ENCODE measurements around the gene FLNB. TPM values are rescaled to one million over a fixed set of nuclear protein-coding genes. Genes with fewer than 3 reads are reported as not detected.

The FLNB gene
- total and polyA plus RNA-seq, 2 of the 8 experiments (the other 6 are each of a cell fraction or from before 2014, with no cell fraction given), result 72.3 to 118 TPM

GRCh38 chr3:58011580-58011979 lies 3.4 kb downstream of the FLNB start:
- ChIA-PET CTCF (ENCODE audit: partially characterized antibody) (interaction anchor here (0.8 to 2.9 kb wide), 5 partner anchors 33 to 295 kb away, joined by 3 to 9 read pairs (median 3); partner anchors contain the start of genes HTD2 and RPP14), POLR2A (ENCODE audit: partially characterized antibody) (interaction anchor here (0.7 to 4.4 kb wide), 3 partner anchors 11 to 93 kb away, joined by 3 to 23 read pairs (median 3); no protein-coding TSS in a partner anchor)
- Histone ChIP-seq H2BK12ac (ENCODE audit: low read depth, low read length) (0 out of 2 replicates have a peak overlapping the region, but pooled peaks have one; percentile 50), H3K18ac (ENCODE audit: extremely low read depth, low read length) (no peak overlapping the region; the same call in 1 of the 2 replicates), H3K4me2 (ENCODE audit: insufficient read depth in 1 of 2, low read depth in 2 of 2, low read length in 2 of 2) (0 out of 4 replicates have a peak overlapping the region, but pooled peaks of 1 of the 2 experiments have one; percentile 99), H2BK120ac (replicated peaks; ENCODE audit: low read depth, low read length) (no peak overlapping the region), H4K20me1 (replicated peaks in 1 of 2; ENCODE audit: control insufficient read depth in 1 of 2, insufficient read depth in 2 of 2, low read length in 2 of 2) (peaks cover 10 to 25% of the 10 kb centered on the region in 2 experiments), H3K56ac (replicated peaks; ENCODE audit: insufficient read length, low read depth, low read length) (no peak overlapping the region), H2AK5ac (ENCODE audit: low read depth, low read length) (no peak overlapping the region), H3K27me3 (replicated peaks in 1 of 4; ENCODE audit: control insufficient read depth in 3 of 4, extremely low read depth in 1 of 4, insufficient read depth in 3 of 4, low read length in 3 of 4) (no peaks in the 10 kb centered on the region), H2BK15ac (ENCODE audit: low read length) (no peak overlapping the region), H3K23me2 (ENCODE audit: low read depth, low read length) (peaks cover 12% of the 10 kb centered on the region; the same call in 1 of the 2 replicates), H3K79me1 (ENCODE audit: low read depth, low read length) (peaks cover 11% of the 10 kb centered on the region; the same call in 1 of the 2 replicates), H3K27ac (ENCODE audit: low read depth, low read length) (no peak overlapping the region), H3K23ac (ENCODE audit: insufficient read length) (no peak overlapping the region), H2BK5ac (ENCODE audit: low read depth, low read length) (0 out of 2 replicates have a peak overlapping the region, but pooled peaks have one; percentile 66), H3K4ac (replicated peaks; ENCODE audit: insufficient read length, low read depth, low read length) (no peak overlapping the region), H2BK20ac (ENCODE audit: low read length) (no peak overlapping the region), H3K4me1 (replicated peaks in 1 of 4; ENCODE audit: control insufficient read depth in 3 of 4, insufficient read depth in 4 of 4, low read length in 3 of 4) (peaks cover 5 to 22% (median 8%) of the 10 kb centered on the region in 4 experiments; a peak in 6 of 7 replicates), H3K36me3 (ENCODE audit: control insufficient read depth in 2 of 4, insufficient read depth in 4 of 4, low read length in 3 of 4) (no peaks in the 10 kb centered on the region), H3K9me3 (ENCODE audit: insufficient read depth in 2 of 2, low read depth in 1 of 2, low read length in 1 of 2) (no peaks in the 10 kb centered on the region), H4K8ac (ENCODE audit: extremely low read depth, insufficient read depth, low read length) (no peak overlapping the region), H4K91ac (replicated peaks; ENCODE audit: insufficient read length, low read length) (no peak overlapping the region), H2AFZ (ENCODE audit: low read length) (no peak overlapping the region), H3K4me3 (ENCODE audit: extremely low read depth in 1 of 4, insufficient read depth in 2 of 4, low read depth in 3 of 4, low read length in 4 of 4) (no peak overlapping the region), H3K79me2 (ENCODE audit: control insufficient read depth in 1 of 2, insufficient read depth in 2 of 2, low read length in 2 of 2) (peaks cover 44 to 82% of the 10 kb centered on the region in 2 experiments), H3K9ac (replicated peaks in 1 of 4; ENCODE audit: extremely low read depth in 1 of 4, low read depth in 3 of 4, low read length in 3 of 4) (no peak overlapping the region), H3K14ac (ENCODE audit: insufficient read length) (no peak overlapping the region), H4K5ac (ENCODE audit: insufficient read length, low read depth, low read length) (no peak overlapping the region)
- DNase-seq (ENCODE audit: low read depth in 1 of 2, low spot score in 2 of 2), result no peak
- 96% methylated on average over 3 of the region's 3 CpGs; no CpG with 5 or more reads in 1 of the 2 experiments for WGBS, 2 experiments (ENCODE audit: extremely low coverage in 1 of 2, insufficient coverage in 1 of 2, insufficient read length in 1 of 2, insufficient replicate concordance in 2 of 2, low coverage in 1 of 2, low lambda C conversion rate in 2 of 2, missing lambda C conversion rate in 1 of 2)
- no peak for FAIRE-seq
- TF ChIP-seq TCF12 (IDR thresholded peaks at IDR 0.05; ENCODE audit: low read depth, low read length) (no peak), CBX5 (IDR thresholded peaks at IDR 0.05; ENCODE audit: low read depth, low read length) (no peak), SP4 (IDR thresholded peaks at IDR 0.05; ENCODE audit: low read length) (no peak), USF2 (IDR thresholded peaks at IDR 0.05; ENCODE audit: low read length) (no peak), KDM5A (IDR thresholded peaks at IDR 0.05; ENCODE audit: low read length) (no peak), RBBP5 (IDR thresholded peaks at IDR 0.05; ENCODE audit: borderline replicate concordance, low read depth, low read length) (no peak), HDAC6 (IDR thresholded peaks at IDR 0.05; ENCODE audit: low read depth, low read length) (no peak), SIN3A (conservative IDR thresholded peaks at IDR 0.05 in 1 of 2, IDR thresholded peaks at IDR 0.05 in 1 of 2; ENCODE audit: low read depth in 1 of 2, low read length in 2 of 2) (no peak), TAF7 (optimal IDR thresholded peaks at IDR 0.05; ENCODE audit: borderline replicate concordance, low read depth, low read length) (no peak), SAP30 (IDR thresholded peaks at IDR 0.05; ENCODE audit: insufficient read depth, insufficient replicate concordance, low read length) (no peak), BCL11A (IDR thresholded peaks at IDR 0.05; ENCODE audit: low read depth in 2 of 2, low read length in 2 of 2) (no peak), PHF8 (conservative IDR thresholded peaks at IDR 0.05; ENCODE audit: low read depth, low read length) (no peak)
